Activated CD4-positive, alpha-beta T cell treated with anti-CD3 and anti-CD28 coated beads, Interleukin-2, amount 10 ng/mL, durations not matched to agents 24 days and 14 days (primary cell): ENCODE data around the gene TNK2. TPM values are rescaled to one million over a fixed set of nuclear protein-coding genes. Genes with fewer than 3 reads are reported as not detected.

Experiments
- DNase-seq: peaks from one replicate; pipeline ENCODE4 v3.0.0; 2022
- H3K27ac Mint-ChIP-seq: one replicate; pipeline ENCODE4 v1.8.0; 2022; ENCODE audit warnings: mild to moderate bottlenecking, mixed read lengths
- H3K27me3 Mint-ChIP-seq: one replicate; pipeline ENCODE4 v1.8.0; 2022; ENCODE audit warnings: mixed read lengths
- H3K36me3 Mint-ChIP-seq: one replicate; pipeline ENCODE4 v1.8.0; 2022; ENCODE audit warnings: low read depth, mild to moderate bottlenecking, mixed read lengths
- H3K4me1 Mint-ChIP-seq: one replicate; pipeline ENCODE4 v1.8.0; 2021; ENCODE audit warnings: mixed read lengths
- H3K4me3 Mint-ChIP-seq: one replicate; pipeline ENCODE4 v1.8.0; 2022; ENCODE audit warnings: mild to moderate bottlenecking, moderate library complexity, mixed read lengths
- H3K9me3 Mint-ChIP-seq: one replicate; pipeline ENCODE4 v1.8.0; 2021; ENCODE audit warnings: mixed read lengths
- intact Hi-C: fragments of 100-400 bp; cut with micrococcal nuclease; formaldehyde crosslinking; loops from one replicate; pipeline ENCODE4 v1.15.1; 2023
- total RNA-seq: library from RNA; stranded (reverse); gene quantifications from 2 replicates; pipeline ENCODE4 v1.2.3, GENCODE V29; 2022

Gene TNK2
- total RNA-seq, 1 donor from 2014 or later = 110 TPM

GRCh38 chr3:195859061-195859845, 49.1 kb downstream of the TNK2 start:
- Mint-ChIP-seq H3K36me3 (peaks cover 6% of the 10 kb centered on the region), H3K4me1 (peaks cover 6% of the 10 kb centered on the region), H3K9me3 (no peaks in the 10 kb centered on the region), H3K27ac (peak overlapping the region; percentile 7), H3K27me3 (peaks cover 2% of the 10 kb centered on the region), H3K4me3 (peak overlapping the region; percentile 74)
- intact Hi-C loops = loop anchor here (1.0 to 10.0 kb wide), 3 partner anchors 35 to 234 kb away; no protein-coding TSS in a partner anchor
- DNase-seq = peak; percentile 94

GRCh38 chr3:195856410-195857084, 51.8 kb downstream of the TNK2 start:
- intact Hi-C loops = loop anchor here (10.0 kb wide), 1 partner anchor 232 kb away; no protein-coding TSS in a partner anchor
- Mint-ChIP-seq H3K4me1 (peaks cover 8% of the 10 kb centered on the region), H3K4me3 (no peak overlapping the region), H3K36me3 (no peaks in the 10 kb centered on the region), H3K9me3 (no peaks in the 10 kb centered on the region), H3K27me3 (peaks cover 2% of the 10 kb centered on the region), H3K27ac (no peak overlapping the region)
- DNase-seq = no peak

GRCh38 chr3:195855471-195856409, 52.6 kb downstream of the TNK2 start:
- Mint-ChIP-seq H3K27ac (no peak overlapping the region), H3K36me3 (no peaks in the 10 kb centered on the region), H3K4me3 (no peak overlapping the region), H3K27me3 (peaks cover 2% of the 10 kb centered on the region), H3K9me3 (no peaks in the 10 kb centered on the region), H3K4me1 (peaks cover 13% of the 10 kb centered on the region)
- DNase-seq = no peak
- intact Hi-C loops = loop anchor here (10.0 kb wide), 1 partner anchor 231 kb away; no protein-coding TSS in a partner anchor

- no peak for DNase-seq
- H3K9me3 Mint-ChIP-seq = no peaks in the 10 kb centered on the region
- H3K4me1 Mint-ChIP-seq = peaks cover 14% of the 10 kb centered on the region
- no peak overlapping the region for H3K4me3 Mint-ChIP-seq
- no peak overlapping the region for H3K27ac Mint-ChIP-seq
- intact Hi-C loops = loop anchor here (5.0 to 10.0 kb wide), 3 partner anchors 107 to 230 kb away; no protein-coding TSS in a partner anchor
- H3K27me3 Mint-ChIP-seq = no peaks in the 10 kb centered on the region
- H3K36me3 Mint-ChIP-seq = no peaks in the 10 kb centered on the region
Observed at GRCh38 chr3:195854628-195855294, 53.6 kb downstream of the TNK2 start.

- Mint-ChIP-seq H3K9me3 (no peaks in the 10 kb centered on the region), H3K27me3 (no peaks in the 10 kb centered on the region), H3K4me1 (peaks cover 9% of the 10 kb centered on the region), H3K4me3 (no peak overlapping the region), H3K36me3 (no peaks in the 10 kb centered on the region), H3K27ac (no peak overlapping the region)
- intact Hi-C loops = loop anchor here (5.0 to 10.0 kb wide), 3 partner anchors 107 to 229 kb away; no protein-coding TSS in a partner anchor
- no peak for DNase-seq
Observed at GRCh38 chr3:195853996-195854395, 54.4 kb downstream of the TNK2 start.

GRCh38 chr3:195853036-195853435, 55.3 kb downstream of the TNK2 start:
- no peak for DNase-seq
- Mint-ChIP-seq H3K27ac (no peak overlapping the region), H3K27me3 (no peaks in the 10 kb centered on the region), H3K4me3 (no peak overlapping the region), H3K36me3 (no peaks in the 10 kb centered on the region), H3K4me1 (peaks cover 9% of the 10 kb centered on the region), H3K9me3 (no peaks in the 10 kb centered on the region)
- intact Hi-C loops = loop anchor here (5.0 to 10.0 kb wide), 3 partner anchors 106 to 228 kb away; no protein-coding TSS in a partner anchor

- no peaks in the 10 kb centered on the region for H3K27me3 Mint-ChIP-seq
- H3K4me1 Mint-ChIP-seq = peaks cover 9% of the 10 kb centered on the region
- H3K27ac Mint-ChIP-seq = no peak overlapping the region
- H3K4me3 Mint-ChIP-seq = peak overlapping the region; percentile 5
- H3K9me3 Mint-ChIP-seq = no peaks in the 10 kb centered on the region
- intact Hi-C loops = loop anchor here (1.0 to 10.0 kb wide), 6 partner anchors 104 to 580 kb away; partner anchors contain the start of gene XXYLT1
- H3K36me3 Mint-ChIP-seq = no peaks in the 10 kb centered on the region
- DNase-seq = peak; percentile 97
Observed at GRCh38 chr3:195850857-195851543, 57.4 kb downstream of the TNK2 start.

- Mint-ChIP-seq H3K4me1 (peaks cover 9% of the 10 kb centered on the region), H3K4me3 (no peak overlapping the region), H3K36me3 (no peaks in the 10 kb centered on the region), H3K27ac (no peak overlapping the region), H3K27me3 (no peaks in the 10 kb centered on the region), H3K9me3 (no peaks in the 10 kb centered on the region)
- no peak for DNase-seq
- intact Hi-C loops = loop anchor here (2.0 to 10.0 kb wide), 5 partner anchors 102 to 579 kb away; partner anchors contain the start of gene XXYLT1
Observed at GRCh38 chr3:195849322-195850074, 58.9 kb downstream of the TNK2 start.

GRCh38 chr3:195847055-195847950, 61.0 kb downstream of the TNK2 start:
- Mint-ChIP-seq H3K4me1 (peaks cover 7% of the 10 kb centered on the region), H3K27me3 (peaks cover 4% of the 10 kb centered on the region), H3K36me3 (no peaks in the 10 kb centered on the region), H3K4me3 (no peak overlapping the region), H3K27ac (no peak overlapping the region), H3K9me3 (no peaks in the 10 kb centered on the region)
- intact Hi-C loops = no loop called here
- no peak for DNase-seq

GRCh38 chr3:195845483-195845882, 62.9 kb downstream of the TNK2 start:
- DNase-seq = no peak
- intact Hi-C loops = no loop called here
- no peak overlapping the region for H3K4me3 Mint-ChIP-seq
- no peak overlapping the region for H3K27ac Mint-ChIP-seq
- H3K4me1 Mint-ChIP-seq = no peaks in the 10 kb centered on the region
- H3K27me3 Mint-ChIP-seq = peaks cover 5% of the 10 kb centered on the region
- H3K9me3 Mint-ChIP-seq = no peaks in the 10 kb centered on the region
- no peaks in the 10 kb centered on the region for H3K36me3 Mint-ChIP-seq

- no peaks in the 10 kb centered on the region for H3K36me3 Mint-ChIP-seq
- H3K4me1 Mint-ChIP-seq = no peaks in the 10 kb centered on the region
- no peak for DNase-seq
- H3K27me3 Mint-ChIP-seq = peaks cover 5% of the 10 kb centered on the region
- H3K4me3 Mint-ChIP-seq = no peak overlapping the region
- no peaks in the 10 kb centered on the region for H3K9me3 Mint-ChIP-seq
- intact Hi-C loops = no loop called here
- no peak overlapping the region for H3K27ac Mint-ChIP-seq
Observed at GRCh38 chr3:195844671-195845218, 63.6 kb downstream of the TNK2 start.
